NCI-H187 treated with DMSO at 0.1 percent for 48 hours (cell line): ENCODE measurements around the gene PUS7.
A peak's percentile ranks its signal among the peaks of the same experiment; 100 is the strongest.
"Not testable (repeated sequence)": the region's sequence is repeated elsewhere in the genome, so short reads cannot be mapped to it uniquely, and the experiment has no call there.

ENCODE experiments used
- DNase-seq: peaks from one replicate; lab custom pipeline; 2025; lab: John Stamatoyannopoulos, UW

The PUS7 gene

GRCh38 chr7:105521717-105522463, at the start of gene PUS7:
Gene PUS7, minus strand, starts transcription at chr7:105522271. Its CDS starts 13,759 bp downstream, at chr7:105508512.
- DNase-seq, result peak; percentile 29

GRCh38 chr7:105567821-105568220, 45.8 kb upstream of the PUS7 start:
- DNase-seq, result no peak

- DNase-seq, result no peak
Observed at GRCh38 chr7:105567024-105567423, 45.0 kb upstream of the PUS7 start.

GRCh38 chr7:105565190-105565589, 43.1 kb upstream of the PUS7 start:
- no peak for DNase-seq

- no peak for DNase-seq
Observed at GRCh38 chr7:105559926-105560325, 37.9 kb upstream of the PUS7 start.

- no peak for DNase-seq
Observed at GRCh38 chr7:105538339-105538738, 16.3 kb upstream of the PUS7 start.

- no peak for DNase-seq
Observed at GRCh38 chr7:105532709-105533460, 10.8 kb upstream of the PUS7 start.

GRCh38 chr7:105531792-105532671, 10.0 kb upstream of the PUS7 start, which contains the start of gene RINT1:
Gene RINT1, plus strand, starts transcription at chr7:105532201. Its CDS starts 115 bp downstream, at chr7:105532316.
- DNase-seq, result peak; percentile 56

GRCh38 chr7:105530546-105530945, 8.5 kb upstream of the PUS7 start:
- no peak for DNase-seq

- DNase-seq, result no peak
Observed at GRCh38 chr7:105530126-105530525, 8.1 kb upstream of the PUS7 start.

- DNase-seq, result not testable (repeated sequence)
Observed at GRCh38 chr7:105527737-105528136, 5.7 kb upstream of the PUS7 start.

- no peak for DNase-seq
Observed at GRCh38 chr7:105524840-105525239, 2.8 kb upstream of the PUS7 start.

- DNase-seq, result not testable (repeated sequence)
Observed at GRCh38 chr7:105524423-105524822, 2.4 kb upstream of the PUS7 start.

- DNase-seq, result peak; percentile 74
Observed at GRCh38 chr7:105521027-105521716, 899 bp downstream of the PUS7 start.

GRCh38 chr7:105520620-105521019, 1.5 kb downstream of the PUS7 start:
- not testable (repeated sequence) for DNase-seq

- no peak for DNase-seq
Observed at GRCh38 chr7:105519353-105519752, 2.7 kb downstream of the PUS7 start.

- not testable (repeated sequence) for DNase-seq
Observed at GRCh38 chr7:105515610-105516009, 6.5 kb downstream of the PUS7 start.

GRCh38 chr7:105512926-105513526, 9.0 kb downstream of the PUS7 start:
- no peak for DNase-seq

GRCh38 chr7:105512415-105512814, 9.7 kb downstream of the PUS7 start:
- DNase-seq, result no peak

GRCh38 chr7:105502173-105502572, 19.9 kb downstream of the PUS7 start:
- DNase-seq, result no peak

GRCh38 chr7:105497016-105497415, 25.1 kb downstream of the PUS7 start:
- no peak for DNase-seq
